T-helper 9 cell (primary cell): ENCODE data around the gene UNC5C.

ENCODE experiments used
- DNase-seq: peaks from one replicate; pipeline ENCODE4 v3.0.0-alpha.2; 2020

The UNC5C gene

GRCh38 chr4:95388911-95389310 is 159.9 kb downstream of the UNC5C start:
- no peak for DNase-seq

- no peak for DNase-seq
Measured at GRCh38 chr4:95387719-95388118, 161.1 kb downstream of the UNC5C start.

- no peak for DNase-seq
Measured at GRCh38 chr4:95386410-95386809, 162.4 kb downstream of the UNC5C start.

- no peak for DNase-seq
Measured at GRCh38 chr4:95381843-95382580, 166.8 kb downstream of the UNC5C start.

GRCh38 chr4:95379633-95380032 is 169.1 kb downstream of the UNC5C start:
- DNase-seq, result no peak

GRCh38 chr4:95377366-95377900 is 171.3 kb downstream of the UNC5C start:
- no peak for DNase-seq

GRCh38 chr4:95371476-95372224 is 177.1 kb downstream of the UNC5C start:
- no peak for DNase-seq

- no peak for DNase-seq
Measured at GRCh38 chr4:95367824-95368223, 180.9 kb downstream of the UNC5C start.

- DNase-seq, result no peak
Measured at GRCh38 chr4:95363966-95364365, 184.8 kb downstream of the UNC5C start.

- DNase-seq, result no peak
Measured at GRCh38 chr4:95363559-95363925, 185.2 kb downstream of the UNC5C start.

- DNase-seq, result no peak
Measured at GRCh38 chr4:95362906-95363558, 185.7 kb downstream of the UNC5C start.

- no peak for DNase-seq
Measured at GRCh38 chr4:95362066-95362465, 186.7 kb downstream of the UNC5C start.

GRCh38 chr4:95361696-95361965 is 187.1 kb downstream of the UNC5C start:
- DNase-seq, result no peak

- DNase-seq, result no peak
Measured at GRCh38 chr4:95360906-95361695, 187.7 kb downstream of the UNC5C start.

- no peak for DNase-seq
Measured at GRCh38 chr4:95360256-95360903, 188.4 kb downstream of the UNC5C start.

- DNase-seq, result no peak
Measured at GRCh38 chr4:95358421-95358820, 190.4 kb downstream of the UNC5C start.

- DNase-seq, result no peak
Measured at GRCh38 chr4:95355021-95355420, 193.8 kb downstream of the UNC5C start.

- DNase-seq, result no peak
Measured at GRCh38 chr4:95348418-95348817, 200.4 kb downstream of the UNC5C start.

- DNase-seq, result no peak
Measured at GRCh38 chr4:95343235-95343634, 205.5 kb downstream of the UNC5C start.

- no peak for DNase-seq
Measured at GRCh38 chr4:95340191-95340590, 208.6 kb downstream of the UNC5C start.

GRCh38 chr4:95325665-95326064 is 223.1 kb downstream of the UNC5C start:
- DNase-seq, result no peak

- DNase-seq, result no peak
Measured at GRCh38 chr4:95319169-95319568, 229.6 kb downstream of the UNC5C start.

- DNase-seq, result no peak
Measured at GRCh38 chr4:95318483-95318882, 230.3 kb downstream of the UNC5C start.
